WTC11 (cell line): Measurements from ENCODE around the gene DNLZ. TPM values are rescaled to one million over a fixed set of nuclear protein-coding genes. Genes with fewer than 3 reads are reported as not detected.

Source experiments
- ATAC-seq: fragments of 200-7000 bp; cut with Tn5 transposase; 2 replicates; pipeline ENCODE4 v1.10.0; 2021; ENCODE audit warnings: mild to moderate bottlenecking, moderate library complexity
- CTCF ChIA-PET: fragments of 300-600 bp; sonication (Branson Sonifier 250); formaldehyde crosslinking; loops from one replicate; lab custom pipeline; 2021; ENCODE audit warnings: antibody characterized with exemption; lab: Charles Lee
- POLR2A ChIA-PET: fragments of 350-600 bp; sonication (Branson Sonifier 250); formaldehyde crosslinking; loops from one replicate; lab custom pipeline; 2021; ENCODE audit warnings: antibody characterized with exemption; lab: Charles Lee
- DNase-seq: peaks from one replicate; pipeline ENCODE4 v3.0.0; 2021; ENCODE audit warnings: low spot score
- H3K27ac Mint-ChIP-seq: 2 replicates; pipeline ENCODE4 v1.8.0; 2021; ENCODE audit warnings: mixed read lengths
- H3K27me3 Mint-ChIP-seq: 2 replicates; pipeline ENCODE4 v1.8.0; 2021; ENCODE audit warnings: low read depth, mild to moderate bottlenecking, moderate library complexity, mixed read lengths
- H3K36me3 Mint-ChIP-seq: 2 replicates; pipeline ENCODE4 v1.8.0; 2021; ENCODE audit warnings: mixed read lengths
- H3K4me1 Mint-ChIP-seq: 2 replicates; pipeline ENCODE4 v1.8.0; 2022; ENCODE audit warnings: mixed read lengths
- H3K4me3 Mint-ChIP-seq: 2 replicates; pipeline ENCODE4 v1.8.0; 2021; ENCODE audit warnings: mild to moderate bottlenecking, moderate library complexity, mixed read lengths
- H3K9me3 Mint-ChIP-seq: 2 replicates; pipeline ENCODE4 v1.8.0; 2021; ENCODE audit warnings: mixed read lengths
- ATF2 ChIP-seq: sonication (generic); formaldehyde crosslinking; IDR thresholded peaks from 2 replicates; pipeline ENCODE4 v1.8.1; 2022; ENCODE audit warnings: low read depth, missing genetic modification reagents, borderline replicate concordance
- ATF6 ChIP-seq: sonication (generic); formaldehyde crosslinking; IDR thresholded peaks from 2 replicates; pipeline ENCODE4 v1.8.1; 2023; ENCODE audit warnings: mild to moderate bottlenecking, missing genetic modification reagents
- CDX4 ChIP-seq: fragments of 250-450 bp; sonication (Bioruptor Pico); IDR thresholded peaks from 2 replicates; pipeline ENCODE4 v1.9.0; 2021; ENCODE audit warnings: moderate library complexity, mild to moderate bottlenecking, inconsistent platforms, borderline replicate concordance
- E2F4 ChIP-seq: sonication (generic); formaldehyde crosslinking; IDR thresholded peaks from 2 replicates; pipeline ENCODE4 v1.8.1; 2022; ENCODE audit warnings: low read depth, mild to moderate bottlenecking, moderate library complexity, missing genetic modification reagents, borderline replicate concordance
- ELF4 ChIP-seq: sonication (generic); formaldehyde crosslinking; IDR thresholded peaks from 2 replicates; pipeline ENCODE4 v1.8.1; 2022; ENCODE audit warnings: low read depth, mild to moderate bottlenecking, moderate library complexity, missing genetic modification reagents
- EMX1 ChIP-seq: fragments of 250-450 bp; sonication (Bioruptor Pico); IDR thresholded peaks from 2 replicates; pipeline ENCODE4 v1.8.0; 2021; ENCODE audit warnings: mild to moderate bottlenecking
- ERG ChIP-seq: fragments of 250-450 bp; sonication (Bioruptor Pico); IDR thresholded peaks from 2 replicates; pipeline ENCODE4 v1.8.0; 2021; ENCODE audit warnings: mild to moderate bottlenecking
- FOXP1 ChIP-seq: sonication (generic); formaldehyde crosslinking; IDR thresholded peaks from 2 replicates; pipeline ENCODE4 v1.8.0; 2022; ENCODE audit warnings: missing genetic modification reagents, mild to moderate bottlenecking, moderate library complexity, borderline replicate concordance
- GABPB1 ChIP-seq: sonication (generic); formaldehyde crosslinking; IDR thresholded peaks from 2 replicates; pipeline ENCODE4 v1.8.1; 2023; ENCODE audit warnings: mild to moderate bottlenecking, missing genetic modification reagents
- GRHL2 ChIP-seq: fragments of 250-450 bp; sonication (Bioruptor Pico); IDR thresholded peaks from 2 replicates; pipeline ENCODE4 v1.8.0; 2022; ENCODE audit warnings: mild to moderate bottlenecking, moderate library complexity; ENCODE audit not compliant: insufficient replicate concordance, severe bottlenecking
- IRF1 ChIP-seq: sonication (generic); formaldehyde crosslinking; IDR thresholded peaks from 2 replicates; pipeline ENCODE4 v1.8.0; 2023; ENCODE audit warnings: missing genetic modification reagents
- KAT7 ChIP-seq: sonication (generic); formaldehyde crosslinking; IDR thresholded peaks from 2 replicates; pipeline ENCODE4 v1.8.1; 2023; ENCODE audit warnings: missing genetic modification reagents, mild to moderate bottlenecking, borderline replicate concordance
- MXD4 ChIP-seq: fragments of 250-450 bp; sonication (Bioruptor Pico); IDR thresholded peaks from 2 replicates; pipeline ENCODE4 v1.8.0; 2021; ENCODE audit warnings: mild to moderate bottlenecking, moderate library complexity, borderline replicate concordance
- NFE2L1 ChIP-seq: sonication (generic); formaldehyde crosslinking; IDR thresholded peaks from 2 replicates; pipeline ENCODE4 v1.8.1; 2023; ENCODE audit warnings: missing genetic modification reagents
- NR1H2 ChIP-seq: sonication (generic); formaldehyde crosslinking; IDR thresholded peaks from 2 replicates; pipeline ENCODE4 v1.9.0; 2021; ENCODE audit warnings: mild to moderate bottlenecking, moderate library complexity, missing genetic modification reagents
- NR2C2 ChIP-seq: sonication (generic); formaldehyde crosslinking; IDR thresholded peaks from 2 replicates; pipeline ENCODE4 v1.8.0; 2022; ENCODE audit warnings: mild to moderate bottlenecking, missing genetic modification reagents
- NR3C1 ChIP-seq: sonication (generic); formaldehyde crosslinking; conservative IDR thresholded peaks from 2 replicates; pipeline ENCODE4 v1.8.1; 2023; ENCODE audit warnings: low read depth, mild to moderate bottlenecking, missing genetic modification reagents
- RELA ChIP-seq: sonication (generic); formaldehyde crosslinking; IDR thresholded peaks from 2 replicates; pipeline ENCODE4 v1.8.1; 2022; ENCODE audit warnings: missing genetic modification reagents, mild to moderate bottlenecking, borderline replicate concordance
- TEAD1 ChIP-seq: sonication (generic); formaldehyde crosslinking; IDR thresholded peaks from 2 replicates; pipeline ENCODE4 v1.8.0; 2022; ENCODE audit warnings: mild to moderate bottlenecking, missing genetic modification reagents
- TP53 ChIP-seq: sonication (generic); formaldehyde crosslinking; IDR thresholded peaks from 2 replicates; pipeline ENCODE4 v1.8.1; 2023; ENCODE audit warnings: mild to moderate bottlenecking, missing genetic modification reagents
- ZNF138 ChIP-seq: sonication (generic); formaldehyde crosslinking; conservative IDR thresholded peaks from 2 replicates; pipeline ENCODE4 v1.8.1; 2022; ENCODE audit warnings: mild to moderate bottlenecking, moderate library complexity, missing genetic modification reagents
- ZNF219 ChIP-seq: sonication (generic); formaldehyde crosslinking; IDR thresholded peaks from 2 replicates; pipeline ENCODE4 v1.8.0; 2023; ENCODE audit warnings: missing genetic modification reagents, mild to moderate bottlenecking, borderline replicate concordance
- ZNF281 ChIP-seq: sonication (generic); formaldehyde crosslinking; IDR thresholded peaks from 2 replicates; pipeline ENCODE4 v1.8.0; 2023; ENCODE audit warnings: mild to moderate bottlenecking, missing genetic modification reagents
- ZNF317 ChIP-seq: sonication (generic); formaldehyde crosslinking; IDR thresholded peaks from 2 replicates; pipeline ENCODE4 v1.8.1; 2023; ENCODE audit warnings: low read depth, mild to moderate bottlenecking, moderate library complexity, missing genetic modification reagents, borderline replicate concordance
- ZNF396 ChIP-seq: fragments of 250-450 bp; sonication (Bioruptor Pico); IDR thresholded peaks from 2 replicates; pipeline ENCODE4 v1.8.0; 2021; ENCODE audit warnings: mild to moderate bottlenecking, moderate library complexity, borderline replicate concordance
- ZNF423 ChIP-seq: fragments of 250-450 bp; sonication (Bioruptor Pico); IDR thresholded peaks from 2 replicates; pipeline ENCODE4 v2.1.2; 2022; ENCODE audit warnings: mild to moderate bottlenecking, moderate library complexity
- ZNF671 ChIP-seq: fragments of 250-450 bp; sonication (Bioruptor Pico); IDR thresholded peaks from 2 replicates; pipeline ENCODE4 v1.8.0; 2021; ENCODE audit warnings: mild to moderate bottlenecking
- total RNA-seq: library from RNA; stranded (reverse); gene quantifications from 3 replicates; pipeline ENCODE4 v1.2.3, GENCODE V29; 2021

DNLZ gene
- total RNA-seq, 1 experiment from 2014 or later: 17.2 TPM

GRCh38 chr9:136358888-136359287 is 4.7 kb downstream of the DNLZ start:
- TF ChIP-seq ELF4 (CRISPR knock-in tag) (no peak), ATF2 (CRISPR knock-in tag) (no peak), NR2C2 (CRISPR knock-in tag) (no peak), ZNF219 (CRISPR knock-in tag) (no peak), NR1H2 (CRISPR knock-in tag) (no peak), GRHL2 (CRISPR knock-in tag) (no peak), E2F4 (CRISPR knock-in tag) (no peak), ZNF396 (CRISPR knock-in tag) (no peak), ZNF423 (CRISPR knock-in tag) (no peak), NFE2L1 (CRISPR knock-in tag) (no peak), TEAD1 (CRISPR knock-in tag) (no peak), MXD4 (CRISPR knock-in tag) (no peak), FOXP1 (CRISPR knock-in tag) (no peak), ZNF671 (no peak), KAT7 (CRISPR knock-in tag) (no peak), CDX4 (CRISPR knock-in tag) (no peak)
- H3K27me3 Mint-ChIP-seq: no peaks in the 10 kb centered on the region
- no peak for ATAC-seq
- H3K4me1 Mint-ChIP-seq: peaks cover 5% of the 10 kb centered on the region
- ChIA-PET POLR2A (no interaction called here), CTCF (interaction anchor here (1.2 kb wide), 1 partner anchor 13 kb away, joined by 3 read pairs; no protein-coding TSS in a partner anchor)
- no peaks in the 10 kb centered on the region for H3K9me3 Mint-ChIP-seq
- no peak overlapping the region for H3K27ac Mint-ChIP-seq
- H3K36me3 Mint-ChIP-seq: no peaks in the 10 kb centered on the region
- no peak for DNase-seq
- no peak overlapping the region for H3K4me3 Mint-ChIP-seq

GRCh38 chr9:136358016-136358415 is 5.5 kb downstream of the DNLZ start:
- Mint-ChIP-seq H3K27ac (no peak overlapping the region), H3K9me3 (no peaks in the 10 kb centered on the region), H3K27me3 (no peaks in the 10 kb centered on the region), H3K4me3 (no peak overlapping the region), H3K36me3 (no peaks in the 10 kb centered on the region), H3K4me1 (peaks cover 5% of the 10 kb centered on the region)
- ChIA-PET POLR2A (no interaction called here), CTCF (interaction anchor here (1.2 kb wide), 1 partner anchor 12 kb away, joined by 3 read pairs; no protein-coding TSS in a partner anchor)
- DNase-seq: no peak
- no peak for ATAC-seq
- TF ChIP-seq ELF4 (CRISPR knock-in tag) (no peak), ATF6 (no peak), IRF1 (no peak), ZNF281 (CRISPR knock-in tag) (no peak), GABPB1 (no peak), NR3C1 (CRISPR knock-in tag) (no peak), ERG (no peak), EMX1 (CRISPR knock-in tag) (no peak), ZNF317 (CRISPR knock-in tag) (no peak), ZNF396 (CRISPR knock-in tag) (no peak), RELA (CRISPR knock-in tag) (no peak), ZNF138 (no peak), TP53 (CRISPR knock-in tag) (no peak)
